ENCODE results near the gene ZNF554. TPM values are rescaled to one million over a fixed set of nuclear protein-coding genes. Genes with fewer than 3 reads are reported as not detected.
"Not testable (repeated sequence)": the region's sequence is repeated elsewhere in the genome, so short reads cannot be mapped to it uniquely, and the experiment has no call there.

ZNF554 gene
- total RNA-seq, 1 experiment from 2014 or later: 5.9 TPM

DNA sequence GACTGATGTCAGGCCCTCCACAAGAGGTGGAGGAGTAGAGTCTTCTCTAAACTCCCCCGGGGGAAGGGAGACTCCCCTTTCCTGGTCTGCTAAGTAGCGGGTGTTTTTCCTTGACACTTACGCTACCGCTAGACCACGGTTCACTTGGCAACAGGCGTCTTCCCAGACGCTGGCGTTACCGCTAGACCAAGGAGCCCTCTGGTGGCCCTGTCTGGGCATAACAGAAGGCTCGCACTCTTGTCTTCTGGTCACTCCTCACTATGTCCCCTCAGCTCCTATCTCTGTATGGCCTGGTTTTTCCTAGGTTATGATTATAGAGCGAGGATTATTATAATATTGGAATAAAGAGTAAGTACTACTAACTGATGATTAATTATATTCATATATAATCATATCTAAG, 52.5 kb downstream of the ZNF554 start:
- TF ChIP-seq CTCF (conservative IDR thresholded peaks at IDR 0.05): peak; percentile 29; the same call in 1 of the 3 replicates
- H3K4me1 Mint-ChIP-seq; H4K5ac ChIP-seq (ENCODE audit: insufficient read length, low read depth, low read length): not testable (repeated sequence)

More for the DNA sequence above, 52.5 kb downstream of the ZNF554 start:
- H2AK5ac ChIP-seq (ENCODE audit: insufficient read length, low read length); H3K27me3 Mint-ChIP-seq (ENCODE audit: low read depth); H2BK120ac ChIP-seq (ENCODE audit: low read depth, low read length, poor library complexity, severe bottlenecking); H4K8ac ChIP-seq (replicated peaks; ENCODE audit: insufficient read length, low read depth, low read length); H2BK15ac ChIP-seq (ENCODE audit: low read depth, low read length); H3K56ac ChIP-seq (ENCODE audit: insufficient read length, low read depth, low read length); H3K4me2 ChIP-seq (ENCODE audit: insufficient read depth, insufficient read length, low read length); H3K23ac ChIP-seq (ENCODE audit: insufficient read length, low read depth, low read length); H3K9ac ChIP-seq (ENCODE audit: extremely low read depth, insufficient read length, low read length); H3K27me3 ChIP-seq (ENCODE audit: insufficient read depth, low read length); H2BK20ac ChIP-seq (ENCODE audit: low read depth, low read length, poor library complexity, severe bottlenecking); H3K79me1 ChIP-seq (ENCODE audit: insufficient read depth, low read depth, low read length, poor library complexity, severe bottlenecking); H2BK5ac ChIP-seq (ENCODE audit: insufficient read length, low read length); H3K4me3 Mint-ChIP-seq; H3K27ac ChIP-seq (ENCODE audit: insufficient read length, low read depth, low read length); H3K4me1 ChIP-seq (ENCODE audit: insufficient read depth, low read length); H4K91ac ChIP-seq (ENCODE audit: insufficient read length, low read depth, low read length); H3K4ac ChIP-seq (ENCODE audit: low read depth, low read length); H2BK12ac ChIP-seq (ENCODE audit: insufficient read length, low read depth, low read length); DNase-seq; H3K79me2 ChIP-seq (ENCODE audit: insufficient read depth, low read length); H3K27ac Mint-ChIP-seq; H3K18ac ChIP-seq (ENCODE audit: insufficient read length, low read depth, low read length); H2AFZ ChIP-seq (ENCODE audit: low read length); H4K20me1 ChIP-seq (ENCODE audit: control insufficient read depth, insufficient read depth, insufficient read length); H3K23me2 ChIP-seq (ENCODE audit: insufficient read length, low read depth, low read length, poor library complexity, severe bottlenecking); H3T11ph ChIP-seq (ENCODE audit: low read length); H3K14ac ChIP-seq (ENCODE audit: insufficient read depth, low read length): not testable (repeated sequence)
- H3K36me3 Mint-ChIP-seq (ENCODE audit: insufficient read depth in 1 of 3, low read depth in 3 of 3): peaks cover 7 to 21% (median 19%) of the 10 kb centered on the region in 3 experiments
- peaks cover 70 to 71% of the 10 kb centered on the region in 2 experiments for H3K9me3 Mint-ChIP-seq
- H3K9me3 ChIP-seq (ENCODE audit: control insufficient read depth, low read depth, low read length): peaks cover 19% of the 10 kb centered on the region
- WGBS (ENCODE audit: extremely low coverage, insufficient read length, low lambda C conversion rate): no CpG with 5 or more reads among the region's 11 CpGs
